T-helper 2 cell (primary cell): ENCODE data around the gene PTCHD1.

Experiments
- DNase-seq, 5 experiments: peaks; one replicate each; pipeline versions ENCODE4 v3.0.0 to v3.0.0-alpha.2; 2012 to 2022

Gene PTCHD1

GRCh38 chrX:23398570-23398969, 63.9 kb downstream of the PTCHD1 start:
- no peak for DNase-seq

GRCh38 chrX:23403849-23404248, 69.2 kb downstream of the PTCHD1 start:
- no peak for DNase-seq

- no peak for DNase-seq
These were observed 88.3 kb downstream of the PTCHD1 start for GRCh38 chrX:23422912-23423311.

GRCh38 chrX:23434356-23434884, 99.8 kb downstream of the PTCHD1 start:
- DNase-seq, result no peak

- DNase-seq, result no peak
These were observed 100.5 kb downstream of the PTCHD1 start for GRCh38 chrX:23435108-23435507.

GRCh38 chrX:23435575-23435974, 100.9 kb downstream of the PTCHD1 start:
- DNase-seq, result no peak

- no peak for DNase-seq
These were observed 102.2 kb downstream of the PTCHD1 start for GRCh38 chrX:23436875-23437274.

GRCh38 chrX:23451266-23451665, 116.6 kb downstream of the PTCHD1 start:
- DNase-seq, result no peak
